CD14-positive monocyte (primary cell): Measurements from ENCODE around the gene CLOCK. TPM values are rescaled to one million over a fixed set of nuclear protein-coding genes. Genes with fewer than 3 reads are reported as not detected.

Source experiments
- DNase-seq, 3 donors: peaks; one replicate each; pipeline ENCODE4 v3.0.0-alpha.2; 2011 to 2022
- H2AFZ ChIP-seq: 2 replicates; pipeline ENCODE4 v1.6.0; 2012; ENCODE audit warnings: mild to moderate bottlenecking, low read depth, low read length, inconsistent platforms; ENCODE audit not compliant: insufficient read depth, poor library complexity, severe bottlenecking
- H3K27ac ChIP-seq, 2 donors: 1 replicate in 1 of 2; 2 replicates in 1 of 2; pipeline ENCODE4 v1.5.1; 2012 to 2013; ENCODE audit warnings: low read length in 2 of 2, control low read depth in 1 of 2, inconsistent platforms in 1 of 2, low read depth in 1 of 2, mild to moderate bottlenecking in 1 of 2
- H3K27me3 ChIP-seq, 2 donors: one replicate each; pipeline versions ENCODE4 v1.6.0 to v1.6.1; 2011 to 2013; ENCODE audit warnings: low read length in 2 of 2; ENCODE audit not compliant: control insufficient read depth in 2 of 2, insufficient read depth in 2 of 2
- H3K36me3 ChIP-seq, 2 donors: replicated peaks in 1 of 2; 1 replicate in 1 of 2; 2 replicates in 1 of 2; pipeline versions ENCODE4 v1.5.1 to v1.6.1; 2012 to 2013; ENCODE audit warnings: low read length in 2 of 2, control low read depth in 1 of 2, inconsistent platforms in 1 of 2, mild to moderate bottlenecking in 1 of 2; ENCODE audit not compliant: insufficient read depth in 2 of 2, control insufficient read depth in 1 of 2
- H3K4me1 ChIP-seq, 2 donors: 1 replicate in 1 of 2; 2 replicates in 1 of 2; pipeline versions ENCODE4 v1.5.1 to v1.6.1; 2012 to 2013; ENCODE audit warnings: low read length in 2 of 2, control low read depth in 1 of 2, inconsistent platforms in 1 of 2, mild to moderate bottlenecking in 1 of 2, moderate library complexity in 1 of 2; ENCODE audit not compliant: insufficient read depth in 2 of 2, control insufficient read depth in 1 of 2
- H3K4me2 ChIP-seq: replicated peaks from 2 replicates; pipeline ENCODE3; 2012; ENCODE audit warnings: low read length, moderate library complexity, mild to moderate bottlenecking; ENCODE audit not compliant: poor library complexity, severe bottlenecking; ENCODE audit errors: extremely low read depth
- H3K4me3 ChIP-seq, 3 experiments: fragments of 200-600 bp in 1 of 3; sonication (generic) in 1 of 3; replicated peaks in 1 of 3; 1 replicate in 2 of 3; 2 replicates in 1 of 3; pipeline ENCODE4 v1.5.1; 2011 to 2013; ENCODE audit warnings: low read length in 3 of 3, mild to moderate bottlenecking in 3 of 3, control low read depth in 2 of 3, low read depth in 2 of 3, inconsistent platforms in 1 of 3, moderate library complexity in 1 of 3
- H3K79me2 ChIP-seq: 2 replicates; pipeline ENCODE4 v1.6.0; 2012; ENCODE audit warnings: mild to moderate bottlenecking, control low read depth, inconsistent platforms, low read length, moderate library complexity; ENCODE audit not compliant: insufficient read depth
- H3K9ac ChIP-seq: 2 replicates; pipeline ENCODE4 v1.6.0; 2017; ENCODE audit warnings: low read length, mild to moderate bottlenecking; ENCODE audit not compliant: insufficient read depth, poor library complexity, severe bottlenecking
- H3K9me3 ChIP-seq, 2 donors: replicated peaks in 1 of 2; 1 replicate in 1 of 2; 2 replicates in 1 of 2; pipeline versions ENCODE4 v1.5.1 to v1.6.1; 2012 to 2013; ENCODE audit warnings: low read length in 2 of 2, control low read depth in 1 of 2; ENCODE audit not compliant: control insufficient read depth in 1 of 2, insufficient read depth in 1 of 2
- H4K20me1 ChIP-seq: 2 replicates; pipeline ENCODE4 v1.6.0; 2012; ENCODE audit warnings: mild to moderate bottlenecking, low read length, control low read depth, moderate library complexity; ENCODE audit not compliant: insufficient read depth
- H3K27ac Mint-ChIP-seq, 7 donors: one replicate each; pipeline ENCODE4 v1.8.0; 2020; ENCODE audit warnings: mild to moderate bottlenecking in 7 of 7, mixed read lengths in 7 of 7, moderate library complexity in 6 of 7, inconsistent platforms in 2 of 7
- H3K27me3 Mint-ChIP-seq, 3 donors: one replicate each; pipeline ENCODE4 v1.8.0; 2021 to 2022; ENCODE audit warnings: low read depth in 3 of 3, mild to moderate bottlenecking in 3 of 3, mixed read lengths in 3 of 3, moderate library complexity in 3 of 3, inconsistent platforms in 1 of 3
- H3K36me3 Mint-ChIP-seq, 2 donors: one replicate each; pipeline ENCODE4 v1.8.0; 2020; ENCODE audit warnings: mixed read lengths in 2 of 2, inconsistent platforms in 1 of 2, mild to moderate bottlenecking in 1 of 2
- H3K4me1 Mint-ChIP-seq: one replicate; pipeline ENCODE4 v1.8.0; 2020; ENCODE audit warnings: mild to moderate bottlenecking, mixed read lengths
- H3K4me3 Mint-ChIP-seq, 2 donors: one replicate each; pipeline ENCODE4 v1.8.0; 2020; ENCODE audit warnings: mild to moderate bottlenecking in 2 of 2, mixed read lengths in 2 of 2, moderate library complexity in 1 of 2
- H3K9me3 Mint-ChIP-seq, 7 donors: one replicate each; pipeline ENCODE4 v1.8.0; 2020 to 2022; ENCODE audit warnings: mixed read lengths in 7 of 7, mild to moderate bottlenecking in 6 of 7, moderate library complexity in 6 of 7, inconsistent platforms in 2 of 7
- WGBS: methylation state at CpG from one replicate; pipeline ENCODE4 v1.1.5; 2013; ENCODE audit warnings: missing lambda C conversion rate; ENCODE audit not compliant: insufficient coverage; 5-methylcytosine and 5-hydroxymethylcytosine counted together
- intact Hi-C, 2 donors: fragments of 100-400 bp; cut with micrococcal nuclease; formaldehyde crosslinking; loops; one replicate each; pipeline versions ENCODE4 v1.15.0 to v1.15.1; 2023
- polyA plus RNA-seq, 3 donors: library from polyadenylated mRNA; depleted of rRNA in 1 of 3; unstranded in 2 of 3; stranded (reverse) in 1 of 3; fragments of 300-500 nt in 2 of 3; fragments of >200 nt in 1 of 3; fragmentation: Illumina TruSeq in 2 of 3; gene quantifications; 1 replicate in 2 of 3; 2 replicates in 1 of 3; pipeline ENCODE4 v1.2.3, GENCODE V29; 2012 to 2021
- TF ChIP-seq, protein P1 (sequence below): fragments of 200-600 bp; IDR thresholded peaks from one replicate; pipeline ENCODE4 v1.8.0; 2022; ENCODE audit warnings: antibody characterized with exemption, mild to moderate bottlenecking

The CLOCK gene
- polyA plus RNA-seq, 3 donors: 1.9 to 3.7 (median 2.9) TPM

DNA sequence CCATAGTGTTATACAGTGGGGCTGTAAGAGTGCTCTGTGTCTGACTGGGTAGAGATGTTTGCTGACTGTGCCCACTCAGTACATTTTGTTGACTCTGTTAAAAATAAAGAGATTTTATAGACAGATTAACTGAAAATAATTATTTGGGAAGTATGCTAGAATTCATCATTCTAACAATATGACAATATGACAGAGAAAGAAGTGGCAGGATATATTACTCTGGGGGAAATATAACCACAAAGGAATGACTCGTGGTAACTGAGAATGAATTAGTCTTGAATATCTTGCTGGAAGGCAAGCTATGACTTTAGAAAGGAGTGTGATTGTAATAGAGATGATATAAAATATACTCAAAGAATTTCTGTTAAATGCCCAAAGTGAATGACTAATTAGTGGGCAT is 104.2 kb downstream of the CLOCK start:
- no peak overlapping the region for H3K27ac Mint-ChIP-seq
- intact Hi-C loops: no loop called here

DNA sequence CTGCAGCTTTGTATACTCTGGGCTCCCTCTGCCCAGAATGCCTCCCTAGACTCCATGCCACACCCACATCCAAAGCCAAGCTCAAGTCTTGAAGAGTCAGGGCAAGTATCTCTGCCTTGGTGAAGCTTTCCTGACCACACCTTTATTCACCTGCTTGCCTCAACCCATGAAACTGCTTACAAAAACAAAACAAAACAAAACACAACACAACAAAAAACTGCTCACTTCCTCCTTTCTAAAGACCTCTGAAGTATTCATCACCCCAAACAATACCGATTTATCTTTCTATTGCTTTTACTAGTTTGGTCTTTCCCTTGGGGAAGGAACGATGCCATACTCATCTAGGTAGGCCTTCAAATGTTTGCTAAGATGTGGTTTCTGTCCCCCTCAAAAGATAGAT is 105.9 kb downstream of the CLOCK start:
- H3K4me3 Mint-ChIP-seq: no peak overlapping the region
- intact Hi-C loops: no loop called here
- Histone ChIP-seq H3K27ac (no peak overlapping the region), H3K9me3 (no peaks in the 10 kb centered on the region), H3K27me3 (no peaks in the 10 kb centered on the region), H3K36me3 (peaks cover 21 to 76% of the 10 kb centered on the region in 2 donors), H3K4me3 (no peak overlapping the region), H3K4me2 (no peak overlapping the region), H2AFZ (no peak overlapping the region), H3K4me1 (no peaks in the 10 kb centered on the region), H3K9ac (no peak overlapping the region), H4K20me1 (peaks cover 10% of the 10 kb centered on the region), H3K79me2 (no peaks in the 10 kb centered on the region)
- H3K9me3 Mint-ChIP-seq: no peaks in the 10 kb centered on the region
- H3K27ac Mint-ChIP-seq: peak overlapping the region in 3 of 7 donors; percentile 4 to 21 (median 21)
- peaks cover 31 to 40% of the 10 kb centered on the region in 2 donors for H3K36me3 Mint-ChIP-seq
- TF ChIP-seq, protein P1, sequence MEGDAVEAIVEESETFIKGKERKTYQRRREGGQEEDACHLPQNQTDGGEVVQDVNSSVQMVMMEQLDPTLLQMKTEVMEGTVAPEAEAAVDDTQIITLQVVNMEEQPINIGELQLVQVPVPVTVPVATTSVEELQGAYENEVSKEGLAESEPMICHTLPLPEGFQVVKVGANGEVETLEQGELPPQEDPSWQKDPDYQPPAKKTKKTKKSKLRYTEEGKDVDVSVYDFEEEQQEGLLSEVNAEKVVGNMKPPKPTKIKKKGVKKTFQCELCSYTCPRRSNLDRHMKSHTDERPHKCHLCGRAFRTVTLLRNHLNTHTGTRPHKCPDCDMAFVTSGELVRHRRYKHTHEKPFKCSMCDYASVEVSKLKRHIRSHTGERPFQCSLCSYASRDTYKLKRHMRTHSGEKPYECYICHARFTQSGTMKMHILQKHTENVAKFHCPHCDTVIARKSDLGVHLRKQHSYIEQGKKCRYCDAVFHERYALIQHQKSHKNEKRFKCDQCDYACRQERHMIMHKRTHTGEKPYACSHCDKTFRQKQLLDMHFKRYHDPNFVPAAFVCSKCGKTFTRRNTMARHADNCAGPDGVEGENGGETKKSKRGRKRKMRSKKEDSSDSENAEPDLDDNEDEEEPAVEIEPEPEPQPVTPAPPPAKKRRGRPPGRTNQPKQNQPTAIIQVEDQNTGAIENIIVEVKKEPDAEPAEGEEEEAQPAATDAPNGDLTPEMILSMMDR: no peak
- peaks cover 2% of the 10 kb centered on the region for H3K4me1 Mint-ChIP-seq
- no CpG with 5 or more reads among the region's 2 CpGs for WGBS
- no peak for DNase-seq
- no peaks in the 10 kb centered on the region for H3K27me3 Mint-ChIP-seq

More for the DNA sequence above, 104.2 kb downstream of the CLOCK start:
- no peak overlapping the region for H3K4me2 ChIP-seq
- no peaks in the 10 kb centered on the region for H3K27me3 ChIP-seq
- no peak overlapping the region for H3K27ac ChIP-seq
- TF ChIP-seq, protein P1: no peak
- H3K9me3 ChIP-seq: no peaks in the 10 kb centered on the region
- H3K36me3 ChIP-seq: peaks cover 17 to 60% of the 10 kb centered on the region in 2 donors
- H3K79me2 ChIP-seq: no peaks in the 10 kb centered on the region
- peaks cover 2 to 17% of the 10 kb centered on the region in 2 donors for H3K4me1 ChIP-seq
- no peak overlapping the region for H3K9ac ChIP-seq
- no CpG with 5 or more reads among the region's 1 CpG for WGBS
- Mint-ChIP-seq H3K9me3 (no peaks in the 10 kb centered on the region), H3K36me3 (peaks cover 29 to 37% of the 10 kb centered on the region in 2 donors), H3K4me1 (peaks cover 4% of the 10 kb centered on the region), H3K4me3 (no peak overlapping the region), H3K27me3 (no peaks in the 10 kb centered on the region)
- no peak overlapping the region for H3K4me3 ChIP-seq
- peaks cover 5% of the 10 kb centered on the region for H4K20me1 ChIP-seq
- no peak overlapping the region for H2AFZ ChIP-seq
- DNase-seq: no peak
